22Rv1 (cell line): ENCODE results near the gene IGFBP5.

Experiments
- CTCF ChIP-seq: fragments of 450-650 bp; IDR thresholded peaks from 2 replicates; pipeline ENCODE4 v1.5.1; 2017; ENCODE audit warnings: mild to moderate bottlenecking
- ZFX ChIP-seq: fragments of 450-650 bp; IDR thresholded peaks from 2 replicates; pipeline ENCODE4 v1.6.1; 2017; ENCODE audit warnings: antibody characterized with exemption, borderline replicate concordance

- no peak for TF ChIP-seq CTCF
- TF ChIP-seq ZFX: no peak
These were observed 4.9 kb downstream of the IGFBP5 start for GRCh38 chr2:216690456-216690852.
